AG04450 (cell line): ENCODE data around the gene ARID5A. TPM values are rescaled to one million over a fixed set of nuclear protein-coding genes. Genes with fewer than 3 reads are reported as not detected.

Experiments used
- CTCF ChIA-PET: fragments of 300-600, 350-600 bp; formaldehyde crosslinking; extraction: SDS; loops from one replicate; lab custom pipeline; 2022; ENCODE audit warnings: antibody characterized with exemption, inconsistent platforms; lab: Charles Lee
- POLR2A ChIA-PET: fragments of 350-600 bp; formaldehyde crosslinking; extraction: SDS; loops from one replicate; lab custom pipeline; 2021; ENCODE audit warnings: antibody characterized with exemption, inconsistent platforms; lab: Yijun Ruan, JAX
- DNase-seq: peaks from one replicate; pipeline ENCODE4 v3.0.0-alpha.2; 2011; ENCODE audit warnings: low read depth, low spot score
- H3K27ac ChIP-seq: one replicate; pipeline ENCODE4 v1.5.1; 2012; ENCODE audit warnings: low read depth, low read length, control low read depth
- H3K27me3 ChIP-seq: one replicate; pipeline ENCODE4 v1.6.0; 2012; ENCODE audit warnings: low read length; ENCODE audit not compliant: control insufficient read depth, insufficient read depth
- H3K4me3 ChIP-seq: 2 replicates; pipeline ENCODE4 v1.5.1; 2011; ENCODE audit warnings: mild to moderate bottlenecking, low read depth, low read length, control low read depth
- H3K9me3 ChIP-seq: 2 replicates; pipeline ENCODE4 v1.5.1; 2012; ENCODE audit warnings: low read length; ENCODE audit not compliant: control insufficient read depth, insufficient read depth
- polyA plus RNA-seq: library from polyadenylated mRNA; depleted of rRNA; stranded (reverse); fragments of >200 nt; gene quantifications from 2 replicates; pipeline ENCODE4 v1.2.3, GENCODE V29; 2011
- TF ChIP-seq, protein P1 (sequence below): IDR thresholded peaks from 2 replicates; pipeline ENCODE4 v1.5.1; 2011; ENCODE audit warnings: low read depth, low read length, control low read depth, inconsistent platforms

Gene ARID5A
- polyA plus RNA-seq, 1 experiment = 3.1 TPM

DNA sequence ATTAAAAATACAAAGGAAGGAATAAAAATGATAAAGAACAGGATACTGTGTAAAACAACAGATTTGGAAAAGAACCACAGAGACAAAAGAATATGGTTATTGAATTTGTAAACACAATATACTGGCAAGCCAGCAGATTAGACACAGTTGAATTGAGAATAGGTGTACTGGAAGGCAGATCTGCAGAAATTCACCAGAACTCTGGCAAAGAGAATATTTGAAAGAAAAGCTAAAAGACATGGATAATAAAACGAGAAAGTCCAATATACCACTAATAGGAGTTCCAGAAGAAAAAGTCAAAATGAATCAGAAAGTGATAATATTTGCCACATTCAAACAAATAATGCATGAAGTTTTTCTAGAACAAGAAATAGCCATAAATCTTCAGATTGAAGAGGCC lies 19.5 kb upstream of the ARID5A start:
- H3K4me3 ChIP-seq = no peak overlapping the region
- H3K27ac ChIP-seq = no peak overlapping the region
- POLR2A ChIA-PET = no interaction called here
- no peak for DNase-seq
- H3K9me3 ChIP-seq = peaks cover 2% of the 10 kb centered on the region; the same call in 1 of the 2 replicates
- TF ChIP-seq, protein P1, sequence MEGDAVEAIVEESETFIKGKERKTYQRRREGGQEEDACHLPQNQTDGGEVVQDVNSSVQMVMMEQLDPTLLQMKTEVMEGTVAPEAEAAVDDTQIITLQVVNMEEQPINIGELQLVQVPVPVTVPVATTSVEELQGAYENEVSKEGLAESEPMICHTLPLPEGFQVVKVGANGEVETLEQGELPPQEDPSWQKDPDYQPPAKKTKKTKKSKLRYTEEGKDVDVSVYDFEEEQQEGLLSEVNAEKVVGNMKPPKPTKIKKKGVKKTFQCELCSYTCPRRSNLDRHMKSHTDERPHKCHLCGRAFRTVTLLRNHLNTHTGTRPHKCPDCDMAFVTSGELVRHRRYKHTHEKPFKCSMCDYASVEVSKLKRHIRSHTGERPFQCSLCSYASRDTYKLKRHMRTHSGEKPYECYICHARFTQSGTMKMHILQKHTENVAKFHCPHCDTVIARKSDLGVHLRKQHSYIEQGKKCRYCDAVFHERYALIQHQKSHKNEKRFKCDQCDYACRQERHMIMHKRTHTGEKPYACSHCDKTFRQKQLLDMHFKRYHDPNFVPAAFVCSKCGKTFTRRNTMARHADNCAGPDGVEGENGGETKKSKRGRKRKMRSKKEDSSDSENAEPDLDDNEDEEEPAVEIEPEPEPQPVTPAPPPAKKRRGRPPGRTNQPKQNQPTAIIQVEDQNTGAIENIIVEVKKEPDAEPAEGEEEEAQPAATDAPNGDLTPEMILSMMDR = no peak
- H3K27me3 ChIP-seq = peaks cover 13% of the 10 kb centered on the region
- CTCF ChIA-PET = interaction anchor here (1.5 kb wide), 1 partner anchor 109 kb away, joined by 3 read pairs; no protein-coding TSS in a partner anchor

DNA sequence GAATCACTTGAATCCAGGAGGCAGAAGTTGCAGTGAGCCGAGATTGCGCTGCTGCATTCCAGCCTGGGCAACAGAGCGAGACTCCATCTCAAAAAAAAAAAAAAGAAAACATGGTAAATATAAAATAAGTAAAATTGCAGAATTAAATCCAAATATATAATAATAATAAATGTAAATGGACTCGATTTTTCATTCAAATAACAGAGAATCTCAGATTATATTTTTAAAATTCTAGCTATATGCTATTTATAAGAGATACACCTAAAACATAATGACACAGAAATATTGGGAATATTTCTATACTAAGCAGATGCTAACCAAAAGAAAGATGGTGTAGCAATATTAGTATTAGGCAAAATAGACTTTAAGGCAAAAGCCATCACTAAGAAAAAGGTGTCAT lies 16.3 kb upstream of the ARID5A start:
- CTCF ChIA-PET = interaction anchor here (1.1 kb wide), 1 partner anchor 10 kb away, joined by 4 read pairs; no protein-coding TSS in a partner anchor
- H3K9me3 ChIP-seq = peaks cover 2% of the 10 kb centered on the region; the same call in 1 of the 2 replicates
- H3K27ac ChIP-seq = no peak overlapping the region
- POLR2A ChIA-PET = no interaction called here
- DNase-seq = no peak
- H3K4me3 ChIP-seq = no peak overlapping the region
- TF ChIP-seq, protein P1 = no peak
- H3K27me3 ChIP-seq = peaks cover 25% of the 10 kb centered on the region

DNA sequence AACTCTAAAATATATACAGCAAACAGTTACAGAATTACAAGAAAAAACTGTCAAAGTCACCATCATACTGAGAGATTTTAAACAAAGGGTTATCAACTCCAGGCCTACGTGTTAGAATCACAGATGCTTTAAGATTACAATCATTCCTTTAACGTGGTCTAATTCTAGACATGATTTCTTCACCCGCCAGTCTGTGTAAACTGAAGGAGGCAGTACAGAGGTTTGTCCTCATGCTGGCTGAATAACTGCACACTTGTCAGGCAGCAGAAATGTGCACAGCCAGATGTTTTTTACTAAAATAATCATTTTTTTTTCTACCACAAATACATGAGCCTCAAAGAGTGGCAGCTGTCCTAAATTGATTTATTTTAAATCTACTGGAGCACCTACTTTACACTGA lies 15.9 kb upstream of the ARID5A start:
- TF ChIP-seq, protein P1 = no peak
- POLR2A ChIA-PET = no interaction called here

DNA sequence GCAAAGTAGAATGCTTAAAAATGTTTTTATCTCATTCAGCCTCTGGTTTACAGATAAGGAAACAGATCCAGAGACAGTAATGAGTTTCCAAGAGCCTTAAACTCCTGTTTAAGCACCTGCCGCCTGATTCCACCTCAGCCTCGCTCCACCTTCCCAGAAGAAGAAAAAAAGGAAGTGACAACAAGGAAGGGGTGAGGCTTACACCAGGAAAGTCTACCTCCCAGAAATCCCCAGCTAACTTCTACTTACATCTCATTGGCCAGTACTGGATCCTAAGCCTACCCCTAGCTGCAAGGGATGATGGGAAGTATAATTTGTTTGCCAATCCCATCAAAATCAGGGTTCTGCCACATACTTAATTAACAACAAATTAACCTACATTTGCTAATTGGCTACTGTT lies 15.3 kb upstream of the ARID5A start:
- H3K27ac ChIP-seq = no peak overlapping the region
- H3K9me3 ChIP-seq = peaks cover 2% of the 10 kb centered on the region; the same call in 1 of the 2 replicates
- H3K4me3 ChIP-seq = no peak overlapping the region
- no peak for DNase-seq
- ChIA-PET CTCF (no interaction called here), POLR2A (no interaction called here)
- H3K27me3 ChIP-seq = peaks cover 25% of the 10 kb centered on the region
- TF ChIP-seq, protein P1 = no peak

More for the DNA sequence above, 15.9 kb upstream of the ARID5A start:
- Histone ChIP-seq H3K27ac (no peak overlapping the region), H3K4me3 (no peak overlapping the region), H3K27me3 (peaks cover 25% of the 10 kb centered on the region), H3K9me3 (peaks cover 2% of the 10 kb centered on the region; the same call in 1 of the 2 replicates)
- DNase-seq = no peak
- CTCF ChIA-PET = interaction anchor here (1.1 kb wide), 1 partner anchor 11 kb away, joined by 4 read pairs; no protein-coding TSS in a partner anchor

DNA sequence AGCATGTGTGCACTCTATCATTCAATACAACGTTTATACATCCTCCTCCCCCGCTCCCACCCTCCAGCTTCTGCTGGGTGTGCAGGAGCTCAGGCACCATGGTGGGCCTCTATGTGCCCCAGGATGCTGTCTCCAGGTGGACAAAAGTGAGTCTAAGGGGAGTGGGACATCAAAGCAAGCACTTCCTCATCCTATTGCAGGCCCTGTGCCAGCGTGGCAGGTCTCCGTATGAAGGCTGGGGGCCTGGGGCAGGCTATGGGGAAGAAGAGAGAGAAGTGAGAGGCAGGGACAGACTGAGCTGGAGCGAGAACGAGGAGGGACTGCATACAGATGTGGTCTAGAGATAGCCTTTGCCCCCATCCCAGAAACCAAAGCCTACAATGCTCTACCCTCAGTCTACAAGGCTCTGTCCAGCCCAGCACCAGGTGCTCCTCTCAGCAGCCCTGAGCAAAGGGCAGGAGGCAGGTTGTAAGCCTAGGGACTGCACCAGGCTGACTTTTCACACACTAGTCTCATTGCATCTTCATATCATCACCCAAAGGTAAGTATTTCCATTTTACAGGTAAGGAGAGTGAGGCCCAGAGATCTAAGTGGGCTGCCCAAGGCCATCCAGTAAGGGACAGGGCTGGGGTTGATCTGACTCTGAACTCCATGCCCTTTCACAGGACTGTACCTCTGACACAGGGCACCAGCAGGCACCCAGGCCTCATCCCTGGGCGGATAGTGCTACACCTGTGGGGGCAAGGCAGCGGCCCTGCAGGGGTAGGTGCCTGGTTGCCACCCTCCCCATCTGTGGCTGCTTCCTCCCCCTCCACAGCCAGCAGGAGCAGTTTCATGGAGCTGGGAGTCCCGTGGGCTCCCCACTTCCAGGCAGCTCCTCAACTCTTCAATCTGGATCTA lies 14.0 kb upstream of the ARID5A start:
- H3K9me3 ChIP-seq = peaks cover 3% of the 10 kb centered on the region; the same call in 1 of the 2 replicates
- TF ChIP-seq, protein P1 = no peak
- ChIA-PET POLR2A (no interaction called here), CTCF (interaction anchor here (0.9 kb wide), 1 partner anchor 13 kb away, joined by 3 read pairs; no protein-coding TSS in a partner anchor)
- DNase-seq = no peak
- no peak overlapping the region for H3K4me3 ChIP-seq
- peaks cover 27% of the 10 kb centered on the region for H3K27me3 ChIP-seq
- no peak overlapping the region for H3K27ac ChIP-seq
